Measurements from ENCODE around the gene RNF141.

The RNF141 gene

GRCh38 chr11:10561043-10561818 lies 20.2 kb upstream of the RNF141 start:
- FAIRE-seq (no peak), DNase-seq (ENCODE audit: low spot score) (no peak)

GRCh38 chr11:10558288-10558687 lies 17.3 kb upstream of the RNF141 start:
- DNase-seq (ENCODE audit: low spot score) (no peak), FAIRE-seq (no peak)

- no peak for FAIRE-seq
- DNase-seq (ENCODE audit: low spot score), result no peak
Measured at GRCh38 chr11:10556590-10556989, 15.6 kb upstream of the RNF141 start.

- FAIRE-seq (no peak), DNase-seq (ENCODE audit: low spot score) (no peak)
Measured at GRCh38 chr11:10551845-10552352, 10.9 kb upstream of the RNF141 start.

- no peak for DNase-seq (ENCODE audit: low spot score)
- FAIRE-seq, result no peak
Measured at GRCh38 chr11:10551290-10551592, 10.3 kb upstream of the RNF141 start.

GRCh38 chr11:10550503-10551289 lies 9.7 kb upstream of the RNF141 start:
- FAIRE-seq (no peak), DNase-seq (ENCODE audit: low spot score) (no peak)

- DNase-seq (ENCODE audit: low spot score), result no peak
- no peak for FAIRE-seq
Measured at GRCh38 chr11:10544491-10545465, 3.8 kb upstream of the RNF141 start.

- DNase-seq (ENCODE audit: low spot score), result no peak
- FAIRE-seq, result no peak
Measured at GRCh38 chr11:10543782-10544181, 2.8 kb upstream of the RNF141 start.

- DNase-seq (ENCODE audit: low spot score) (no peak), FAIRE-seq (no peak)
Measured at GRCh38 chr11:10542776-10543175, 1.8 kb upstream of the RNF141 start.

- no peak for DNase-seq (ENCODE audit: low spot score)
- FAIRE-seq, result no peak
Measured at GRCh38 chr11:10541561-10541930, 559 bp upstream of the RNF141 start.

- no peak for FAIRE-seq
Measured at GRCh38 chr11:10540546-10540914, 457 bp downstream of the RNF141 start.

GRCh38 chr11:10539339-10539738 lies 1.6 kb downstream of the RNF141 start:
- DNase-seq (ENCODE audit: low spot score), result no peak
- no peak for FAIRE-seq

More at GRCh38 chr11:10540546-10540914, 457 bp downstream of the RNF141 start:
- DNase-seq (ENCODE audit: low spot score), result no peak

- no peak for FAIRE-seq
Measured at GRCh38 chr11:10538924-10539323, 2.1 kb downstream of the RNF141 start.

GRCh38 chr11:10537600-10537999 lies 3.4 kb downstream of the RNF141 start:
- FAIRE-seq, result no peak
- no peak for DNase-seq (ENCODE audit: low spot score)

More at GRCh38 chr11:10538924-10539323, 2.1 kb downstream of the RNF141 start:
- no peak for DNase-seq (ENCODE audit: low spot score)

GRCh38 chr11:10534316-10534715 lies 6.7 kb downstream of the RNF141 start:
- no peak for FAIRE-seq
- no peak for DNase-seq (ENCODE audit: low spot score)

GRCh38 chr11:10533323-10533722 lies 7.7 kb downstream of the RNF141 start:
- DNase-seq (ENCODE audit: low spot score) (no peak), FAIRE-seq (no peak)

- DNase-seq (ENCODE audit: low spot score) (no peak), FAIRE-seq (no peak)
Measured at GRCh38 chr11:10532526-10532925, 8.5 kb downstream of the RNF141 start.

GRCh38 chr11:10529279-10529678 lies 11.7 kb downstream of the RNF141 start:
- FAIRE-seq (no peak), DNase-seq (ENCODE audit: low spot score) (peak; percentile 13)

GRCh38 chr11:10528121-10528520 lies 12.9 kb downstream of the RNF141 start:
- DNase-seq (ENCODE audit: low spot score) (no peak), FAIRE-seq (no peak)

- no peak for FAIRE-seq
- no peak for DNase-seq (ENCODE audit: low spot score)
Measured at GRCh38 chr11:10526974-10527918, 13.7 kb downstream of the RNF141 start.

Measured in RCC 7860 (cell line).